ENCODE measurements around the gene BEND6.

BEND6 gene

DNA sequence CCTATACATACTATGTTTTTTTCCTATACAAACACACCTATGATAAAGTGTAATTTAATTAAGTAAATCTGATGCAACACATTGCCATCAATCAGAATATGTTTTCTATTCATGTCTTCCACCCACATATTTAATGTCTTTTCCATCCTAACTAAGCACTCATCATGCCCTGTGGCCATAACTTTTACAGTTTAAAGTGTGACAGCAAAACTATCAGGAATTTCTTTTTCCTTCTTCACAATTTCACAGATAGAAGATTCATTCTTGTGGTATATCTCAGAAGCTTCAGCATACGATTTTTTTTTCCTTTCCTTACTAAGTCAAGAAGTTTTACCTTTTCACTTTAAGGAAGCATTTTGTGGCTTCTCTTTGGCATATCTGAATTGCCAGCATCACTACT lies 7.0 kb upstream of the BEND6 start:
- no peaks in the 10 kb centered on the region for H3K9me3 ChIP-seq (ENCODE audit: severe bottlenecking)
- H3K36me3 ChIP-seq (ENCODE audit: low read depth): peaks cover 17% of the 10 kb centered on the region; the same call in 1 of the 2 replicates
- no peak overlapping the region for H3K27ac ChIP-seq (ENCODE audit: poor library complexity, severe bottlenecking)
- TF ChIP-seq CTCF (IDR thresholded peaks at IDR 0.05; ENCODE audit: poor library complexity, severe bottlenecking): no peak
- H3K27me3 ChIP-seq (ENCODE audit: insufficient read depth, poor library complexity, severe bottlenecking): no peaks in the 10 kb centered on the region
- H3K4me3 ChIP-seq (ENCODE audit: severe bottlenecking): no peak overlapping the region
- ATAC-seq (ENCODE audit: low read depth) (no peak), DNase-seq (ENCODE audit: low spot score) (no peak)
- peaks cover 9% of the 10 kb centered on the region for H3K4me1 ChIP-seq (ENCODE audit: insufficient read depth, poor library complexity, severe bottlenecking)

GRCh38 chr6:56949265-56949664 lies 5.6 kb upstream of the BEND6 start:
- no peak for DNase-seq (ENCODE audit: low spot score)
- Histone ChIP-seq H3K4me3 (ENCODE audit: severe bottlenecking) (no peak overlapping the region), H3K4me1 (ENCODE audit: insufficient read depth, poor library complexity, severe bottlenecking) (peaks cover 15% of the 10 kb centered on the region), H3K9me3 (ENCODE audit: severe bottlenecking) (no peaks in the 10 kb centered on the region), H3K27me3 (ENCODE audit: insufficient read depth, poor library complexity, severe bottlenecking) (no peaks in the 10 kb centered on the region), H3K27ac (ENCODE audit: poor library complexity, severe bottlenecking) (no peak overlapping the region), H3K36me3 (ENCODE audit: low read depth) (peaks cover 17% of the 10 kb centered on the region; the same call in 1 of the 2 replicates)
- no peak for ATAC-seq (ENCODE audit: low read depth)
- TF ChIP-seq CTCF (IDR thresholded peaks at IDR 0.05; ENCODE audit: poor library complexity, severe bottlenecking): no peak

DNA sequence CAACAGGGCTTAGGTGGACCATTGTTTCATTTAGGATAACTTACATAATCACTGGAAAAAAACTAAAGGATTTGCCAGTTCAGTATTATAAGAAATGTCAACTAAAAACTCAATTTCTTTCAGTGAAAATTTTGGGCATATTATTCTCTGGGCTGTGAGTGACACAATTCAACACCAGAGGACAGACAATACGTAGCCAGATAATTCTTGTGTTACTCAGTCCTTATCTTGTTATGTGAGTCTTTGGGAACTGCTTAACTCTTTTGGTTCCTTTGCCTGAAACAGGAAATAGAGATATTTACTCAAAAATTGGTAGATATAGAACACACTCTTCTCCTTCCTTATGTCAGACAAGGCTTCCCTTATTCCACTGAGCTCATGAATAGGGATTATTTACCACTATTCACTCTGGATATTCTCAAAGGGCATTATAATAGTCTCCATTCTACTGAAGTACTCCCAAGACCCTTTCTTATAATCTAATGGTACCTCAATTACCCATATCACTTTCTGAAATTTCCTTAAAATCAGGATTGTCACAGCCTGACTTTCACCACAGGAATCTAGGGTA lies 4.9 kb upstream of the BEND6 start:
- no peak for TF ChIP-seq CTCF (IDR thresholded peaks at IDR 0.05; ENCODE audit: poor library complexity, severe bottlenecking)
- peaks cover 15% of the 10 kb centered on the region for H3K4me1 ChIP-seq (ENCODE audit: insufficient read depth, poor library complexity, severe bottlenecking)
- no peak for DNase-seq (ENCODE audit: low spot score)
- no peaks in the 10 kb centered on the region for H3K9me3 ChIP-seq (ENCODE audit: severe bottlenecking)
- H3K27me3 ChIP-seq (ENCODE audit: insufficient read depth, poor library complexity, severe bottlenecking): no peaks in the 10 kb centered on the region
- ATAC-seq (ENCODE audit: low read depth): no peak
- peaks cover 17% of the 10 kb centered on the region; the same call in 1 of the 2 replicates for H3K36me3 ChIP-seq (ENCODE audit: low read depth)
- no peak overlapping the region for H3K27ac ChIP-seq (ENCODE audit: poor library complexity, severe bottlenecking)
- H3K4me3 ChIP-seq (ENCODE audit: severe bottlenecking): no peak overlapping the region

DNA sequence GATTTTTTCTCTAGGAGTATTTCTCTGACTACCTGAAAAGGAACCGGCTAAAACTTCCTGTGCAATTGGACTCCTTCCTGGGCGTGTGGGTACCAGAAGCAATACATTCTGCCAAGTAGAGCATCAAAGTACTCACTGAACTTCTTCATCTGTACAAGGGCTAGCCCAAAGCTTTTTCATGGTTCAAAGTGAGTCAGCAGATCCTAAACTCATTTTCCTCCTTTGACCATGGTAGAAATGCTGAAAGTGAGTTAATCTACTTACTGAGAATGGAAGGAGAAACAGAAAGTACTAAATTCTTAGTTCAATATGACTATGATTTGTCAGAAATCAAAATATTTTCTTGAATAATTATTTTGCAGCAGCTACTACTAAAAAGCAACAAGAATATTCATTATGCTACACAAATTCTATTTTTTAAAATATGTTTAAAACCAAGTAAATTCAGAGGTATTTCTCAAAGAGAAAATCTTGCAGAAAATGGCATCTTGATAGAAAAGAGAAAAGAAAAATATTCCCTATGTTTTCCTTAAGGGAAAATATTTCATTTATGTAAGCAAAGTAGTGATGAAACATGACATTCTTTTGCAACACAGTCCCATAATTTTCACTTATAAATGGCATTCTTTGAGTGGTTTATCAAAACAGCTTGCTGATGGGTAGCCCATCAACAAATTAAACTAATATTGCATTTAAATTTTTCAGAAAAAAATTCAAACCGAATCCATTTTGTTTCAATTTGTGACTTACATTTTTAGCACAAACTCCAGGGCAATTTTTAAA lies 3.7 kb upstream of the BEND6 start:
- no peak for TF ChIP-seq CTCF (IDR thresholded peaks at IDR 0.05; ENCODE audit: poor library complexity, severe bottlenecking)
- Histone ChIP-seq H3K36me3 (ENCODE audit: low read depth) (peaks cover 17% of the 10 kb centered on the region; the same call in 1 of the 2 replicates), H3K27ac (ENCODE audit: poor library complexity, severe bottlenecking) (peak overlapping the region; percentile 10), H3K9me3 (ENCODE audit: severe bottlenecking) (no peaks in the 10 kb centered on the region), H3K4me3 (ENCODE audit: severe bottlenecking) (no peak overlapping the region), H3K4me1 (ENCODE audit: insufficient read depth, poor library complexity, severe bottlenecking) (peaks cover 15% of the 10 kb centered on the region), H3K27me3 (ENCODE audit: insufficient read depth, poor library complexity, severe bottlenecking) (no peaks in the 10 kb centered on the region)
- DNase-seq (ENCODE audit: low spot score): no peak
- no peak for ATAC-seq (ENCODE audit: low read depth)

All from RWPE2 (cell line).